ENCODE data around the gene TH. TPM values are rescaled to one million over a fixed set of nuclear protein-coding genes. Genes with fewer than 3 reads are reported as not detected.
A peak's percentile ranks its signal among the peaks of the same experiment; 100 is the strongest.

Gene TH
- polyA plus RNA-seq, 3 donors, result not detected

- Histone ChIP-seq H3K4me3 (replicated peaks in 1 of 3; ENCODE audit: low read depth in 2 of 3, low read length in 3 of 3) (no peak overlapping the region), H3K79me2 (ENCODE audit: insufficient read depth, low read length) (no peaks in the 10 kb centered on the region), H3K9ac (ENCODE audit: insufficient read depth, low read length, poor library complexity, severe bottlenecking) (no peak overlapping the region), H2AFZ (ENCODE audit: insufficient read depth, low read depth, low read length, poor library complexity, severe bottlenecking) (no peak overlapping the region), H3K4me1 (ENCODE audit: control insufficient read depth in 1 of 2, insufficient read depth in 2 of 2, low read length in 2 of 2) (no peaks in the 10 kb centered on the region), H3K4me2 (replicated peaks; ENCODE audit: extremely low read depth, low read length, poor library complexity, severe bottlenecking) (no peak overlapping the region), H4K20me1 (ENCODE audit: insufficient read depth, low read length) (no peaks in the 10 kb centered on the region), H3K27me3 (ENCODE audit: control insufficient read depth in 2 of 2, insufficient read depth in 2 of 2, low read length in 2 of 2) (no peaks in the 10 kb centered on the region), H3K36me3 (replicated peaks in 1 of 2; ENCODE audit: control insufficient read depth in 1 of 2, insufficient read depth in 2 of 2, low read length in 2 of 2) (no peaks in the 10 kb centered on the region), H3K9me3 (replicated peaks in 1 of 2; ENCODE audit: control insufficient read depth in 1 of 2, insufficient read depth in 1 of 2, low read length in 2 of 2) (no peaks in the 10 kb centered on the region), H3K27ac (ENCODE audit: low read depth in 1 of 2, low read length in 2 of 2) (no peak overlapping the region)
- no peaks in the 10 kb centered on the region for H3K36me3 Mint-ChIP-seq
- peaks cover 9 to 21% (median 16%) of the 10 kb centered on the region in 3 donors for H3K27me3 Mint-ChIP-seq (ENCODE audit: low read depth in 3 of 3)
- no peak for DNase-seq
- H3K4me1 Mint-ChIP-seq, result no peaks in the 10 kb centered on the region
- WGBS (ENCODE audit: insufficient coverage), result 97% methylated on average over 7 of the region's 7 CpGs
- peaks cover 0 to 3% (median 1%) of the 10 kb centered on the region in 7 donors for H3K9me3 Mint-ChIP-seq
- TF ChIP-seq CTCF (IDR thresholded peaks at IDR 0.05), result no peak
- peak overlapping the region in 1 of 7 donors; percentile 5 for H3K27ac Mint-ChIP-seq
- H3K4me3 Mint-ChIP-seq, result no peak overlapping the region
- intact Hi-C loops (cut with micrococcal nuclease), result no loop called here
Measured at GRCh38 chr11:2123628-2123960, 48.0 kb downstream of the TH start.

DNA sequence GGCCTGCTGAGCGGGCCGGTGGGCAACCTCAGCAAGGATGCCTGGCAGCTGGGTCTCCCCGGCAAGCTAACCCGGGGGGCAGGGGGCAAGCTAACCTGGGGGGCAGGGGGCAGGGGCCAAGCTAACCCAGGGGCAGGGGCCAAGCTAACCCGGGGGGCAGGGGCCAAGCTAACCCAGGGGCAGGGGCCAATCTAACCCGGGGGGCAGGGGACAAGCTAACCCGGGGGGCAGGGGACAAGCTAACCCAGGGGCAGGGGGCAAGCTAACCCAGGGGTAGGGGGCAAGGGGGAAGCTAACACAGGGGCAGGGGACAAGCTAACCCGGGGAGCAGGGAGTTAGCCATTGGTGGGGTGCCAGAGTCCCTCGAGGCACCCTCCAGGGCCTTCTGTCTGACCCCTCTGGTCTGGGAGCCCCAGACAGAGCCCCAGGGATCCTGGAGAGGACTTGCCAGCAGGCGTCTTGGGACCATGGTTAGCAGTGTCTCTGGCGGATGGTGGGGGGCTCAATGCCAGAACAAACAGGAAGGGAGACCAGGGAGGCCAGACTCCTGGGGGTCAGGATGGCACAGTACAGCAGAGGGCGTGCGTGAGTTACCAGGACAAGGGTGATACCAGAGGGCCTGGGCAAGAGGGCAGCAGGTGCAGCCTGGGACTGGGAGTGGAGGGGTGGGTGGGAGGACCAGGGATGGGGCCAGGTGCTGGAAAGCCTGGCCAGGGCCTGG, 48.5 kb downstream of the TH start:
- no peak overlapping the region for H3K4me2 ChIP-seq (replicated peaks; ENCODE audit: extremely low read depth, low read length, poor library complexity, severe bottlenecking)
- no peak overlapping the region for H3K4me3 Mint-ChIP-seq
- H3K27ac ChIP-seq (ENCODE audit: low read depth in 1 of 2, low read length in 2 of 2), result no peak overlapping the region
- no peaks in the 10 kb centered on the region for H3K36me3 Mint-ChIP-seq
- H2AFZ ChIP-seq (ENCODE audit: insufficient read depth, low read depth, low read length, poor library complexity, severe bottlenecking), result no peak overlapping the region
- H3K36me3 ChIP-seq (replicated peaks in 1 of 2; ENCODE audit: control insufficient read depth in 1 of 2, insufficient read depth in 2 of 2, low read length in 2 of 2), result no peaks in the 10 kb centered on the region
- H4K20me1 ChIP-seq (ENCODE audit: insufficient read depth, low read length), result no peaks in the 10 kb centered on the region
- no peak overlapping the region for H3K9ac ChIP-seq (ENCODE audit: insufficient read depth, low read length, poor library complexity, severe bottlenecking)
- no peak overlapping the region for H3K4me3 ChIP-seq (replicated peaks in 1 of 3; ENCODE audit: low read depth in 2 of 3, low read length in 3 of 3)
- WGBS (ENCODE audit: insufficient coverage), result 92% methylated on average over 8 of the region's 13 CpGs
- TF ChIP-seq CTCF (IDR thresholded peaks at IDR 0.05), result no peak
- no peak overlapping the region for H3K27ac Mint-ChIP-seq
- peaks cover 11 to 21% (median 17%) of the 10 kb centered on the region in 3 donors for H3K27me3 Mint-ChIP-seq (ENCODE audit: low read depth in 3 of 3)
- intact Hi-C loops (cut with micrococcal nuclease), result no loop called here
- H3K4me1 ChIP-seq (ENCODE audit: control insufficient read depth in 1 of 2, insufficient read depth in 2 of 2, low read length in 2 of 2), result no peaks in the 10 kb centered on the region
- no peaks in the 10 kb centered on the region for H3K9me3 ChIP-seq (replicated peaks in 1 of 2; ENCODE audit: control insufficient read depth in 1 of 2, insufficient read depth in 1 of 2, low read length in 2 of 2)
- H3K9me3 Mint-ChIP-seq, result peaks cover 0 to 3% (median 2%) of the 10 kb centered on the region in 7 donors
- H3K4me1 Mint-ChIP-seq, result no peaks in the 10 kb centered on the region
- H3K27me3 ChIP-seq (ENCODE audit: control insufficient read depth in 2 of 2, insufficient read depth in 2 of 2, low read length in 2 of 2), result no peaks in the 10 kb centered on the region
- no peak for DNase-seq
- H3K79me2 ChIP-seq (ENCODE audit: insufficient read depth, low read length), result no peaks in the 10 kb centered on the region
